SK-N-SH treated with all-trans-retinoic acid at 6 μM for 48 hours (cell line): ENCODE data around the gene GATA5.

Experiments used
- ARNTL ChIP-seq: fragments of 450-650 bp; formaldehyde crosslinking; IDR thresholded peaks from 2 replicates; pipeline ENCODE4 v1.5.0; 2020; ENCODE audit warnings: low read depth, mild to moderate bottlenecking, moderate library complexity, borderline replicate concordance
- GLIS3 ChIP-seq: fragments of 250-450 bp; sonication (Bioruptor Pico); IDR thresholded peaks from 2 replicates; pipeline ENCODE4 v1.5.0; 2020; ENCODE audit warnings: mild to moderate bottlenecking, moderate library complexity
- PPARA ChIP-seq: fragments of 250-450 bp; sonication (Bioruptor Pico); IDR thresholded peaks from 2 replicates; pipeline ENCODE4 v1.5.0; 2020; ENCODE audit warnings: mild to moderate bottlenecking, borderline replicate concordance
- SNAI2 ChIP-seq: fragments of 250-450 bp; sonication (Bioruptor Pico); IDR thresholded peaks from 2 replicates; pipeline ENCODE4 v1.5.0; 2020; ENCODE audit warnings: mild to moderate bottlenecking, moderate library complexity
- TCF4 ChIP-seq: fragments of 250-450 bp; sonication (Bioruptor Pico); IDR thresholded peaks from 2 replicates; pipeline ENCODE4 v1.8.0; 2021; ENCODE audit warnings: mild to moderate bottlenecking, moderate library complexity, borderline replicate concordance
- TOX ChIP-seq: fragments of 250-450 bp; sonication (Bioruptor Pico); IDR thresholded peaks from 2 replicates; pipeline ENCODE4 v1.8.0; 2021; ENCODE audit warnings: mild to moderate bottlenecking, moderate library complexity, borderline replicate concordance
- ZNF70 ChIP-seq: fragments of 450-650 bp; formaldehyde crosslinking; IDR thresholded peaks from 2 replicates; pipeline ENCODE4 v1.5.0; 2020; ENCODE audit warnings: mild to moderate bottlenecking, moderate library complexity
- TF ChIP-seq, protein P1 (sequence below): fragments of 250-450 bp; sonication (Bioruptor Pico); IDR thresholded peaks from 2 replicates; pipeline ENCODE4 v1.8.0; 2020; ENCODE audit warnings: mild to moderate bottlenecking, moderate library complexity, borderline replicate concordance
- TF ChIP-seq, protein P2 (sequence below): fragments of 250-450 bp; sonication (Bioruptor Pico); IDR thresholded peaks from 2 replicates; pipeline ENCODE4 v1.8.0; 2021; ENCODE audit warnings: low read depth, mild to moderate bottlenecking, moderate library complexity, borderline replicate concordance

DNA sequence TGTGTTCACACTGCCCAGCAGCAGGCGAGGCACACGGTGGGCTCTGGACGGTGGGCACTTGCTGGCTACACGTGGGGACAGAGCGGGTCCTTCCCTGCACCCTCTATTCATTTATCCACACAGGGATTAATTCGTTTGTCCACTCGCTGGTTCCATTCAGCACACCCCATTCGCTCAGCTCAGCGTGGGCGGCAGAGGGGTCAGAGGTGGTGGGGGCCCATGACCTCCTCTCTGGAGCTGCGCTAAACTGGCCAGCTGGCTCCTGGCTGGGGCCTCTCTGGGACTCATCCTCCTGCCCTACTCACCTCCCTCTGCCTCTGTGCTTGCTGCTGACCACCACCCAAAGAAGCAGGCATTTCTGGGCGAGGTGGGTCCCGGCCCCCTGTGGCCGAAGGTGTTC, 27.0 kb downstream of the GATA5 start:
- TF ChIP-seq, protein P1, sequence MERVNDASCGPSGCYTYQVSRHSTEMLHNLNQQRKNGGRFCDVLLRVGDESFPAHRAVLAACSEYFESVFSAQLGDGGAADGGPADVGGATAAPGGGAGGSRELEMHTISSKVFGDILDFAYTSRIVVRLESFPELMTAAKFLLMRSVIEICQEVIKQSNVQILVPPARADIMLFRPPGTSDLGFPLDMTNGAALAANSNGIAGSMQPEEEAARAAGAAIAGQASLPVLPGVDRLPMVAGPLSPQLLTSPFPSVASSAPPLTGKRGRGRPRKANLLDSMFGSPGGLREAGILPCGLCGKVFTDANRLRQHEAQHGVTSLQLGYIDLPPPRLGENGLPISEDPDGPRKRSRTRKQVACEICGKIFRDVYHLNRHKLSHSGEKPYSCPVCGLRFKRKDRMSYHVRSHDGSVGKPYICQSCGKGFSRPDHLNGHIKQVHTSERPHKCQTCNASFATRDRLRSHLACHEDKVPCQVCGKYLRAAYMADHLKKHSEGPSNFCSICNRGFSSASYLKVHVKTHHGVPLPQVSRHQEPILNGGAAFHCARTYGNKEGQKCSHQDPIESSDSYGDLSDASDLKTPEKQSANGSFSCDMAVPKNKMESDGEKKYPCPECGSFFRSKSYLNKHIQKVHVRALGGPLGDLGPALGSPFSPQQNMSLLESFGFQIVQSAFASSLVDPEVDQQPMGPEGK (CRISPR knock-in tag) = no peak
- TF ChIP-seq SNAI2 (CRISPR knock-in tag) (no peak), ARNTL (no peak), TCF4 (CRISPR knock-in tag) (no peak), TOX (CRISPR knock-in tag) (no peak), GLIS3 (CRISPR knock-in tag) (no peak), ZNF70 (CRISPR knock-in tag) (no peak), PPARA (CRISPR knock-in tag) (no peak)
- TF ChIP-seq, protein P2, sequence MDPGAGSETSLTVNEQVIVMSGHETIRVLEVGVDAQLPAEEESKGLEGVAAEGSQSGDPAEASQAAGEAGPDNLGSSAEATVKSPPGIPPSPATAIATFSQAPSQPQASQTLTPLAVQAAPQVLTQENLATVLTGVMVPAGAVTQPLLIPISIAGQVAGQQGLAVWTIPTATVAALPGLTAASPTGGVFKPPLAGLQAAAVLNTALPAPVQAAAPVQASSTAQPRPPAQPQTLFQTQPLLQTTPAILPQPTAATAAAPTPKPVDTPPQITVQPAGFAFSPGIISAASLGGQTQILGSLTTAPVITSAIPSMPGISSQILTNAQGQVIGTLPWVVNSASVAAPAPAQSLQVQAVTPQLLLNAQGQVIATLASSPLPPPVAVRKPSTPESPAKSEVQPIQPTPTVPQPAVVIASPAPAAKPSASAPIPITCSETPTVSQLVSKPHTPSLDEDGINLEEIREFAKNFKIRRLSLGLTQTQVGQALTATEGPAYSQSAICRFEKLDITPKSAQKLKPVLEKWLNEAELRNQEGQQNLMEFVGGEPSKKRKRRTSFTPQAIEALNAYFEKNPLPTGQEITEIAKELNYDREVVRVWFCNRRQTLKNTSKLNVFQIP (CRISPR knock-in tag) = no peak
